ENCODE measurements around the gene C1orf50. TPM values are rescaled to one million over a fixed set of nuclear protein-coding genes. Genes with fewer than 3 reads are reported as not detected.

Gene C1orf50
- total and polyA plus RNA-seq, 12 donors, result 4.7 to 10.7 (median 7.8) TPM

- Histone ChIP-seq H3K4me3 (no peak overlapping the region), H3K27ac (no peak overlapping the region), H3K27me3 (no peaks in the 10 kb centered on the region), H3K4me1 (no peaks in the 10 kb centered on the region), H3K36me3 (no peaks in the 10 kb centered on the region), H3K9me3 (no peaks in the 10 kb centered on the region)
- DNase-seq (no peak), ATAC-seq (peak in 2 of 8 donors; percentile 46 to 62)
- 88 to 89% methylated on average over 2 of the region's 2 CpGs for WGBS, 2 donors
- TF ChIP-seq, protein P1, sequence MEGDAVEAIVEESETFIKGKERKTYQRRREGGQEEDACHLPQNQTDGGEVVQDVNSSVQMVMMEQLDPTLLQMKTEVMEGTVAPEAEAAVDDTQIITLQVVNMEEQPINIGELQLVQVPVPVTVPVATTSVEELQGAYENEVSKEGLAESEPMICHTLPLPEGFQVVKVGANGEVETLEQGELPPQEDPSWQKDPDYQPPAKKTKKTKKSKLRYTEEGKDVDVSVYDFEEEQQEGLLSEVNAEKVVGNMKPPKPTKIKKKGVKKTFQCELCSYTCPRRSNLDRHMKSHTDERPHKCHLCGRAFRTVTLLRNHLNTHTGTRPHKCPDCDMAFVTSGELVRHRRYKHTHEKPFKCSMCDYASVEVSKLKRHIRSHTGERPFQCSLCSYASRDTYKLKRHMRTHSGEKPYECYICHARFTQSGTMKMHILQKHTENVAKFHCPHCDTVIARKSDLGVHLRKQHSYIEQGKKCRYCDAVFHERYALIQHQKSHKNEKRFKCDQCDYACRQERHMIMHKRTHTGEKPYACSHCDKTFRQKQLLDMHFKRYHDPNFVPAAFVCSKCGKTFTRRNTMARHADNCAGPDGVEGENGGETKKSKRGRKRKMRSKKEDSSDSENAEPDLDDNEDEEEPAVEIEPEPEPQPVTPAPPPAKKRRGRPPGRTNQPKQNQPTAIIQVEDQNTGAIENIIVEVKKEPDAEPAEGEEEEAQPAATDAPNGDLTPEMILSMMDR (IDR thresholded peaks at IDR 0.05), result no peak
- intact Hi-C loops (cut with DNase I), result no loop called here
Measured at GRCh38 chr1:42793824-42794223, 26.8 kb downstream of the C1orf50 start.

GRCh38 chr1:42797414-42797813, 30.4 kb downstream of the C1orf50 start:
- ATAC-seq (no peak), DNase-seq (no peak)
- 78 to 80% methylated on average over 3 of the region's 3 CpGs for WGBS, 2 donors
- intact Hi-C loops (cut with DNase I), result no loop called here
- no peaks in the 10 kb centered on the region for H3K9me3 ChIP-seq
- H3K4me1 ChIP-seq, result no peaks in the 10 kb centered on the region
- no peaks in the 10 kb centered on the region for H3K36me3 ChIP-seq
- H3K27me3 ChIP-seq, result no peaks in the 10 kb centered on the region
- TF ChIP-seq, protein P1 (IDR thresholded peaks at IDR 0.05), result no peak
- no peak overlapping the region for H3K27ac ChIP-seq
- no peak overlapping the region for H3K4me3 ChIP-seq

DNA sequence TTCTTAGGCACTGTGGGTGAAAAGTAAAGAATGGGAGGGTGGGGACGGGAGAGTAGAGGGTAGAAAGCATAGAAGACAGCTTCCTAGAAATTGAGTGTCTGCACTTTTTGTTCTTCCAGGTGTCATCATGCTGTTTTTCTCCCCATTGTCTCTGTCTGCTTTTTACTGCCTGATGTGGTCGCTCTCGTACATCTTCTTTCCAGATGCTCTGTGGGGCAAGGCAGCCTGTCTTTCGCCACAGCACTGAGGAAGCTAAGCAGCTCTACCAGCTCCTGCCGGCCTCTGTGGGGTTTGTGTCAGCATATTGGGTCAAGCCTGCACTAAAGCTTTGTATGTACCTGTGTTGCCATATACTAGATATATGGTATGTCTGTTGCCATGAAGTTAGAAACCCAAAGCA, 30.9 kb downstream of the C1orf50 start:
- no peaks in the 10 kb centered on the region for H3K36me3 ChIP-seq
- H3K4me3 ChIP-seq, result no peak overlapping the region
- no peaks in the 10 kb centered on the region for H3K9me3 ChIP-seq
- no peaks in the 10 kb centered on the region for H3K27me3 ChIP-seq
- intact Hi-C loops (cut with DNase I), result no loop called here
- no peaks in the 10 kb centered on the region for H3K4me1 ChIP-seq
- ATAC-seq, result no peak
- WGBS, 2 donors, result 90 to 92% methylated on average over 5 of the region's 5 CpGs
- DNase-seq, result no peak
- TF ChIP-seq, protein P1 (IDR thresholded peaks at IDR 0.05), result no peak
- H3K27ac ChIP-seq, result no peak overlapping the region

GRCh38 chr1:42801832-42802473, 34.9 kb downstream of the C1orf50 start:
- no peaks in the 10 kb centered on the region for H3K27me3 ChIP-seq
- TF ChIP-seq, protein P1 (IDR thresholded peaks at IDR 0.05), result no peak
- intact Hi-C loops (cut with DNase I), result no loop called here
- no peaks in the 10 kb centered on the region for H3K9me3 ChIP-seq
- 75 to 82% methylated on average over 8 of the region's 8 CpGs for WGBS, 2 donors
- H3K27ac ChIP-seq, result no peak overlapping the region
- H3K4me3 ChIP-seq, result no peak overlapping the region
- peaks cover 0 to 22% (median 0%) of the 10 kb centered on the region in 9 donors for H3K36me3 ChIP-seq
- peak in 2 of 8 donors; percentile 10 to 42 for ATAC-seq
- DNase-seq, result no peak
- H3K4me1 ChIP-seq, result peaks cover 0 to 6% (median 0%) of the 10 kb centered on the region in 9 donors

All from heart right ventricle (tissue), 16 donors.